HCT116 (cell line): ENCODE results near the gene CPT1C.

ENCODE experiments used
- CTCF ChIP-seq, 3 experiments: fragments of 200-600 bp in 1 of 3; sonication (generic) in 1 of 3; IDR thresholded peaks in 2 of 3; conservative IDR thresholded peaks in 1 of 3; 2 replicates each; pipeline ENCODE4 v1.5.1; 2012 to 2017; ENCODE audit warnings: low read depth in 2 of 3, low read length in 2 of 3, antibody characterized with exemption in 1 of 3, borderline replicate concordance in 1 of 3, control low read depth in 1 of 3, mild to moderate bottlenecking in 1 of 3, mixed read lengths in 1 of 3, mixed run types in 1 of 3, moderate library complexity in 1 of 3; ENCODE audit not compliant: insufficient read depth in 1 of 3
- ELF1 ChIP-seq: IDR thresholded peaks from 2 replicates; pipeline ENCODE4 v1.6.1; 2012; ENCODE audit warnings: low read depth, borderline replicate concordance
- EZH2phosphoT487 ChIP-seq: fragments of 200-600 bp; IDR thresholded peaks from 2 replicates; pipeline ENCODE4 v1.6.1; 2018; ENCODE audit warnings: antibody characterized with exemption, borderline replicate concordance
- JUND ChIP-seq: IDR thresholded peaks from 2 replicates; pipeline ENCODE4 v1.6.1; 2012
- MAX ChIP-seq: IDR thresholded peaks from 2 replicates; pipeline ENCODE4 v1.6.1; 2012
- POLR2A ChIP-seq: IDR thresholded peaks from 2 replicates; pipeline ENCODE4 v1.7.0; 2011; ENCODE audit warnings: borderline replicate concordance; ENCODE audit not compliant: insufficient read depth, insufficient read length; ENCODE audit errors: extremely low read depth
- POLR2AphosphoS5 ChIP-seq: IDR thresholded peaks from 2 replicates; pipeline ENCODE4 v1.6.1; 2011; ENCODE audit warnings: mild to moderate bottlenecking, low read depth, low read length, moderate library complexity
- RAD21 ChIP-seq: IDR thresholded peaks from 2 replicates; pipeline ENCODE4 v1.6.1; 2012; ENCODE audit warnings: low read depth, mild to moderate bottlenecking
- SRF ChIP-seq: IDR thresholded peaks from 2 replicates; pipeline ENCODE4 v1.6.1; 2012; ENCODE audit warnings: low read depth
- TCF7L2 ChIP-seq: IDR thresholded peaks from 2 replicates; pipeline ENCODE4 v1.7.0; 2011; ENCODE audit warnings: borderline replicate concordance, inconsistent platforms; ENCODE audit not compliant: insufficient read depth, insufficient read length; ENCODE audit errors: extremely low read depth

GRCh38 chr19:49684983-49685553 is 5.8 kb upstream of the CPT1C start:
- no peak; a peak in 1 of 6 replicates for TF ChIP-seq CTCF (IDR thresholded peaks at IDR 0.05 in 2 of 3, conservative IDR thresholded peaks at IDR 0.05 in 1 of 3; ENCODE audit: borderline replicate concordance in 1 of 3, insufficient read depth in 1 of 3, low read depth in 2 of 3, low read length in 2 of 3)
- no peak for TF ChIP-seq RAD21
- TF ChIP-seq ELF1: no peak
- no peak for TF ChIP-seq POLR2A
- no peak for TF ChIP-seq JUND
- TF ChIP-seq POLR2AphosphoS5: no peak
- no peak for TF ChIP-seq EZH2phosphoT487
- no peak for TF ChIP-seq MAX
- TF ChIP-seq SRF: no peak
- TF ChIP-seq TCF7L2: no peak
